ENCODE data around the gene EHD4. TPM values are rescaled to one million over a fixed set of nuclear protein-coding genes. Genes with fewer than 3 reads are reported as not detected.
A peak's percentile ranks its signal among the peaks of the same experiment; 100 is the strongest.

EHD4 gene
- total and polyA plus RNA-seq, 9 donors, result 8.8 to 23.3 (median 13.7) TPM

DNA sequence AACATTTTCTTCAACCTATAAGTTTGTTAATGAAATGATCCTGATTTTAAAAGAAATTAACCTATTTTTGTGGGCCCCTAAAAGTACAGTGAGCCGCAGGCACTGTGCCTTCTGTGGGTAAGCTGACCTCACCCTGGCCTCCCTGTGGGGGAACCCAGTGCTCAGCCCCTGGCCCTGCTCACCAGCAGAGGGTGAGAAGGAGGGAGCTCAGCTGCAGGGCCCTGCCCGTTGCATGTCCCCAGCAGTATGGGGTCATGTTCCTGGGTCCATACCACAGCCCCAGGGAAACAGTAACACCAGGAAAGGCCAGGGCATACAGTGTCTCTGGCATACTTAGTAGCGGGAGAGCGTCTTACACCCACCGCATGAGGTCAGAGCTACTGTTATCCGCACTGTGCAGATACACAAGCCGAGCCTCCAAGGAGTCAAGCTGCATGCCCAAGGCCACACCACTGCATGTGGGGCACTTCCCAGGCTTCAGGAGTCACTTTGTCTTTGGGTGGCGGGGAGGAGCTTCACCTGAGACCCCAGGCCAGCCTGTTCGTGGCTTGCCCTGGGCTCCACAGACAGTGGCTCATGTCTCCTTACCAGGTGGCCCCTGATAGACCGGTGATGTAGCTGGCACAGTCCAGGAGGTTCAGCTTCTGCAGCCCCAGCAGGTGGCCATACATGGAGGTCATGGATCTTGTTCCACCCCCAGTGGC lies 22.6 kb upstream of the EHD4 start:
- 81 to 86% (median 81%) methylated on average over 10 of the region's 10 CpGs for WGBS, 3 donors
- Histone ChIP-seq H3K9me3 (no peaks in the 10 kb centered on the region), H3K4me1 (ENCODE audit: insufficient read depth) (no peaks in the 10 kb centered on the region), H3K36me3 (no peaks in the 10 kb centered on the region), H3K27ac (no peak overlapping the region), H3K27me3 (no peaks in the 10 kb centered on the region), H3K4me3 (no peak overlapping the region)
- TF ChIP-seq EP300 (IDR thresholded peaks at IDR 0.05) (no peak), POLR2A (IDR thresholded peaks at IDR 0.05) (no peak)
- TF ChIP-seq, protein P1, sequence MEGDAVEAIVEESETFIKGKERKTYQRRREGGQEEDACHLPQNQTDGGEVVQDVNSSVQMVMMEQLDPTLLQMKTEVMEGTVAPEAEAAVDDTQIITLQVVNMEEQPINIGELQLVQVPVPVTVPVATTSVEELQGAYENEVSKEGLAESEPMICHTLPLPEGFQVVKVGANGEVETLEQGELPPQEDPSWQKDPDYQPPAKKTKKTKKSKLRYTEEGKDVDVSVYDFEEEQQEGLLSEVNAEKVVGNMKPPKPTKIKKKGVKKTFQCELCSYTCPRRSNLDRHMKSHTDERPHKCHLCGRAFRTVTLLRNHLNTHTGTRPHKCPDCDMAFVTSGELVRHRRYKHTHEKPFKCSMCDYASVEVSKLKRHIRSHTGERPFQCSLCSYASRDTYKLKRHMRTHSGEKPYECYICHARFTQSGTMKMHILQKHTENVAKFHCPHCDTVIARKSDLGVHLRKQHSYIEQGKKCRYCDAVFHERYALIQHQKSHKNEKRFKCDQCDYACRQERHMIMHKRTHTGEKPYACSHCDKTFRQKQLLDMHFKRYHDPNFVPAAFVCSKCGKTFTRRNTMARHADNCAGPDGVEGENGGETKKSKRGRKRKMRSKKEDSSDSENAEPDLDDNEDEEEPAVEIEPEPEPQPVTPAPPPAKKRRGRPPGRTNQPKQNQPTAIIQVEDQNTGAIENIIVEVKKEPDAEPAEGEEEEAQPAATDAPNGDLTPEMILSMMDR (IDR thresholded peaks at IDR 0.05), result no peak
- intact Hi-C loops (cut with DNase I), result loop anchor here in 1 of 4 donors (5.0 kb wide), 1 partner anchor 62 kb away; no protein-coding TSS in a partner anchor
- no peak for DNase-seq

DNA sequence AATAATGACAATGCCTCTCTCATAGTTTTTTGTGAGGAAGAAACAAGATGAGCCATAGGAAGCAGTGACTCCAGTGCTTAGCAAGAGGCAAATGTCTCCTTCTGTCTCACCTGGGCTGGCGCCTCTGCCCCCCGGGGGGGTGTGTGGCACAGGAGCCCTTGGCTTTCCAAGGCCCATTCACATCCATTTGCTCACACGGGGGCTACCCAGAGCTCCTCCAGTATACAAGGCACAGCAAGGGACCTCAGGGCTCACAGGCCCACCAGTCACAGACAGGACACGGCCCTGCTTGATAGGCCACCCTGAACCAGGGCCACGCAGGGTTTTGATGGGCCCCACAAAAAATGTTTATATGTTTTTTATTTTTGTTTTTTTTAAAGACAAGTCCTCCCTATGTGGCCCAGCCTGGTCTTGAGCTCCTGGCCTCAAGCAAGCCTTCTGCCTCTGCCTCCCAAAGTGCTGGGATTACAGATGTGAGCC lies 21.9 kb upstream of the EHD4 start:
- Histone ChIP-seq H3K27me3 (no peaks in the 10 kb centered on the region), H3K27ac (no peak overlapping the region), H3K4me1 (ENCODE audit: insufficient read depth) (no peaks in the 10 kb centered on the region), H3K4me3 (no peak overlapping the region), H3K36me3 (no peaks in the 10 kb centered on the region), H3K9me3 (no peaks in the 10 kb centered on the region)
- 75 to 82% (median 79%) methylated on average over 5 of the region's 5 CpGs for WGBS, 3 donors
- no peak for DNase-seq
- TF ChIP-seq, protein P1 (IDR thresholded peaks at IDR 0.05), result no peak
- no peak for TF ChIP-seq POLR2A (IDR thresholded peaks at IDR 0.05)
- TF ChIP-seq EP300 (IDR thresholded peaks at IDR 0.05), result no peak
- intact Hi-C loops (cut with DNase I), result loop anchor here in 1 of 4 donors (5.0 kb wide), 1 partner anchor 63 kb away; no protein-coding TSS in a partner anchor

DNA sequence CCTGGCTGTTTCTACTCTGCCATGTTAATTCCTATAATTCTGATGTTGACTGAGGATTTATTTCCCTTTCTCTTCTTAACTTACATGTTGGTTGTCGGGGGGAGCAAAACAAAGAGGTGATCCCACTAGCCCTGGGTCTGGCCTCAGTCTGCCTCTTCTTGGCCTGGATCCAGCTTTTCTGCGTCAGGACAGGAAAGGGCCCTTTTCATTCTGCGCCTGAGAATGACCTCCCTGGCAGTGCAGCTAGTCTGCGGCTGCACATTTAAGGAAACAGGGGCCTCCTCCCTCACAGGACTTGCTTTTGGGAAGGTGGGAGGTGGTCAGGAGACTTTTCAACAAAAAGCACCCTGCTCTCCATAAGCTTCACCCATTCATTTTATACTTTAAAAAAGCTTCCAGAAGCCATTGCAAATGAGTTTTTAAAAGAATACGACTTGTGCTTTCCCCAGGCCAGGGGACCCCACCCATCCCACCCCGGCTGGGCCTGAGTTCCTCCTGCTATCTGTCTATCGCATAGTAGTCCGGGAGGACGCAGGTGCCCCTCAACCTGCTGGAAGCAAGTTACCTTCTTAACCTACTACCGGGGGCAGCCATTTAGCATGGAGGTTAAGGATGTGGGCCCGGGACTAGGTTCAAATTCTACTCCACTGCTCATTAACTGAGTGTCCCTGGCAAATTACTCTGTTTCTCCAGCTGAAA lies 21.3 kb upstream of the EHD4 start:
- H3K4me3 ChIP-seq, result no peak overlapping the region
- intact Hi-C loops (cut with DNase I), result loop anchor here in 1 of 4 donors (2.0 to 5.0 kb wide), 2 partner anchors 64 to 91 kb away; no protein-coding TSS in a partner anchor

DNA sequence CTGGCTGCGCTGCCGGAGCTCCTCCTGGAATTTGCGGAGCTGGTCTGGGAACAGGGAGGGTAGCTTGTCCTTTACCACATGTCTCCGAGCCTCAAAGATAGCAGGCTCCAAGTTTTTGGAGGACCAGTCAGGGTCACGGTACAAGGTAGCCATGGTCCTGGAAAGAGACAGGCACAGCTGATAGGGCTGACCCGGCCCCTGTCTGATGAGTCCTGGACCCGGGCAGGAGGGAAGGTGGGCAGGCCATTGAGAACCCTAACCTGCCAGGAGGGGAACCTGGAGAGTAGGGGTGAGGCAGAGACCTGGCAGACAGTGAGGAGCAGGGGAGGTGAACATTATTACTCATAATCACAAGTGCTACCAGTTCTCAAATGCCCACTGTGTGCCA lies 20.4 kb upstream of the EHD4 start:
- Histone ChIP-seq H3K36me3 (no peaks in the 10 kb centered on the region), H3K9me3 (no peaks in the 10 kb centered on the region), H3K27ac (no peak overlapping the region), H3K27me3 (no peaks in the 10 kb centered on the region), H3K4me3 (no peak overlapping the region), H3K4me1 (ENCODE audit: insufficient read depth) (no peaks in the 10 kb centered on the region)
- 81 to 87% (median 82%) methylated on average over 7 of the region's 7 CpGs for WGBS, 3 donors
- TF ChIP-seq POLR2A (IDR thresholded peaks at IDR 0.05) (no peak), EP300 (IDR thresholded peaks at IDR 0.05) (no peak)
- TF ChIP-seq, protein P1 (IDR thresholded peaks at IDR 0.05), result no peak
- intact Hi-C loops (cut with DNase I), result loop anchor here in 1 of 4 donors (2.0 to 5.0 kb wide), 2 partner anchors 65 to 92 kb away; no protein-coding TSS in a partner anchor
- DNase-seq, result peak in 1 of 5 donors; percentile 4

More for the DNA sequence above, 21.3 kb upstream of the EHD4 start:
- Histone ChIP-seq H3K27me3 (no peaks in the 10 kb centered on the region), H3K27ac (no peak overlapping the region), H3K9me3 (no peaks in the 10 kb centered on the region), H3K4me1 (ENCODE audit: insufficient read depth) (no peaks in the 10 kb centered on the region), H3K36me3 (no peaks in the 10 kb centered on the region)
- no peak for TF ChIP-seq POLR2A (IDR thresholded peaks at IDR 0.05)
- no peak for TF ChIP-seq EP300 (IDR thresholded peaks at IDR 0.05)
- TF ChIP-seq, protein P1 (IDR thresholded peaks at IDR 0.05), result no peak
- DNase-seq, result peak in 1 of 5 donors; percentile 17
- 73 to 76% (median 76%) methylated on average over 11 of the region's 11 CpGs for WGBS, 3 donors

Data from ovary (tissue), 9 donors.